Hematopoietic multipotent progenitor cell treated with erythropoietin and hydrocortisone succinate and interleukin-3 and kit ligand, for 4 days (in vitro differentiated cells): Measurements from ENCODE around the gene WSB2.

Experiments
- DNase-seq: peaks from one replicate; pipeline ENCODE4 v3.0.0-alpha.2; 2015

The WSB2 gene

DNA sequence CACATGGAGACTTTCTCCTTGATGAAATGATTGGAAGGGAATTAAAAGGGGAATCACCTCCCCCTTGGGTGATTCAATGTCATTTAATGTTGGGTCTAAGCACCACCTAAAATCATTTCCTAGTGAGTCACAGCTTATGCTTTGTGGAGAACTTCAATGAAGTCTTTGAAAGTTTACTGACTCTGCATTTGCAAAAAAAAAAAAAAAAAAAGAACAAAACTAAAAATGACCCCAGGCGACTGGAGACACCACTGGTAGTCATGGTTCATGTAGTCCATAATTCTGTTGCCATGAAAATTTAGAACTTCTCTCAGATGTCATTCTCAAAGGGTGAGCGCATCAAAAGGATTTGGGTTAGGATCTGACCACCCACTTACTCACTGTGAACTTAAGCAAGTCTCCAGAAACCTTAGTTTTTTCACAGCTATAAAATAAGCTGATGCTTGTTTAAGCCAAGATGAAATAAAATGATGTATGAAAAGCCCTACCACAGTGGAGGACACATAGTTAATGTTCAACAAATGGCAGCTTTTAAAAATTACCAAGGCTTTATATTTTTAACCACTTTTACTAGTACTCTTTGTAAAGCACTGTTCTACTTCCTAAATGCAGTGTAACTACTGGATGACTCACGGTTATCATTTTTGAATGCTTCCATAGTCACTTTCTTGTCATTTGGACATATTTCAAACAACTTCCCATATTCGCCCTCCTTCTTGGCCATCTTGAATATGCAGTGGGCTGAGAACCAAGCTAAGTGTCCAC is 74.1 kb downstream of the WSB2 start:
- no peak for DNase-seq

DNA sequence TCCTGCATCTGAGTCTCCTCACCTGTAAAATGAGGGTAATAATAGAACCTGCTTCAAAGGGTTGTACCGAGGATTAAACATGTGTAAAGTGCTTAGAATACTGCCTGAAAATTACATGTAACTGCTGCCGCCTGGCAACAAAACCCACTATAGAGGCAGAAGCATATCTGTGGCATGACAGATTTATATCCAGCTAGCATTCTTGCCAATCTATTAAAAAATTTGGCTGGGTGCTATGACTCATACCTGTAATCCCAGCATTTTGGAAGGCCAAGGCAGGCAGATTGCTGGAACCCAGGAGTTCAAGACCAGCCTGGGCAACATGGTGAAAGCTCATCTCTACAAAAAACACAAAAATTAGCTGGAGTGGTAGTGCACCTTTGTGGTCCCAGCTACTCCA is 75.8 kb downstream of the WSB2 start:
- DNase-seq = no peak
